SK-N-SH (cell line): ENCODE data around the gene LRCOL1. TPM values are rescaled to one million over a fixed set of nuclear protein-coding genes. Genes with fewer than 3 reads are reported as not detected.

Experiments used
- CTCF ChIA-PET: fragments of 300-600, 350-600 bp; formaldehyde crosslinking; extraction: SDS; loops from one replicate; lab custom pipeline; 2021; lab: Yijun Ruan, JAX
- POLR2A ChIA-PET: fragments of 350-600 bp; sonication (Branson Sonifier 250); formaldehyde crosslinking; extraction: SDS; loops from one replicate; lab custom pipeline; 2020; ENCODE audit warnings: antibody characterized with exemption, inconsistent platforms; lab: Yijun Ruan, JAX
- DNase-seq: peaks from one replicate; pipeline ENCODE4 v3.0.0; 2012
- H2AFZ ChIP-seq: fragments of 200-600 bp; sonication (generic); 2 replicates; pipeline ENCODE4 v1.8.1; 2016; ENCODE audit warnings: antibody characterized with exemption, mild to moderate bottlenecking, low read depth
- H3F3A ChIP-seq: fragments of 200-600 bp; sonication (generic); replicated peaks from 2 replicates; pipeline ENCODE3; 2016; ENCODE audit warnings: antibody characterized with exemption, mild to moderate bottlenecking; ENCODE audit not compliant: insufficient read depth
- H3K27ac ChIP-seq, 2 experiments: fragments of 200-500 bp in 1 of 2; fragments of 200-600 bp in 1 of 2; sonication (Bioruptor generic) in 1 of 2; sonication (generic), shearing (Covaris generic) in 1 of 2; 2 replicates each; pipeline versions ENCODE4 v1.5.1 to v1.6.1; 2014 to 2016; ENCODE audit warnings: low read depth in 2 of 2, inconsistent platforms in 1 of 2, low read length in 1 of 2, mild to moderate bottlenecking in 1 of 2, mixed read lengths in 1 of 2
- H3K27me3 ChIP-seq: fragments of 200-600 bp; sonication (generic), shearing (Covaris generic); 2 replicates; pipeline ENCODE4 v1.6.1; 2016; ENCODE audit warnings: mixed run types; ENCODE audit not compliant: insufficient read depth
- H3K36me3 ChIP-seq, 2 experiments: fragments of 200-500 bp in 1 of 2; fragments of 200-600 bp in 1 of 2; sonication (Bioruptor generic) in 1 of 2; sonication (generic) in 1 of 2; replicated peaks in 1 of 2; 2 replicates each; pipeline versions ENCODE3 to v1.5.1; 2014 to 2016; ENCODE audit warnings: low read length in 1 of 2, mild to moderate bottlenecking in 1 of 2; ENCODE audit not compliant: insufficient read depth in 2 of 2, control insufficient read depth in 1 of 2
- H3K4me1 ChIP-seq, 2 experiments: fragments of 200-500 bp in 1 of 2; fragments of 200-600 bp in 1 of 2; sonication (Bioruptor generic) in 1 of 2; sonication (generic), shearing (Covaris generic) in 1 of 2; 2 replicates each; pipeline versions ENCODE4 v1.5.1 to v1.6.1; 2014 to 2016; ENCODE audit warnings: low read depth in 1 of 2, low read length in 1 of 2, mixed run types in 1 of 2; ENCODE audit not compliant: insufficient read depth in 2 of 2, control insufficient read depth in 1 of 2
- H3K4me2 ChIP-seq: fragments of 200-600 bp; sonication (generic), shearing (Covaris generic); 2 replicates; pipeline ENCODE4 v1.6.1; 2017; ENCODE audit warnings: mixed run types
- H3K4me3 ChIP-seq, 2 experiments: fragments of 200-500 bp in 1 of 2; fragments of 200-600 bp in 1 of 2; sonication (Bioruptor generic) in 1 of 2; sonication (generic), shearing (Covaris generic) in 1 of 2; 2 replicates each; pipeline versions ENCODE4 v1.5.1 to v1.8.1; 2014 to 2016; ENCODE audit warnings: low read depth in 2 of 2, inconsistent platforms in 1 of 2, low read length in 1 of 2, mild to moderate bottlenecking in 1 of 2, mixed read lengths in 1 of 2, moderate library complexity in 1 of 2
- H3K79me2 ChIP-seq: fragments of 200-600 bp; sonication (generic); 2 replicates; pipeline ENCODE4 v1.8.1; 2017; ENCODE audit warnings: mild to moderate bottlenecking; ENCODE audit not compliant: insufficient read depth
- H3K9ac ChIP-seq: fragments of 200-600 bp; sonication (generic); 2 replicates; pipeline ENCODE4 v1.6.1; 2017; ENCODE audit warnings: mixed run types
- H3K9me2 ChIP-seq: fragments of 200-600 bp; sonication (generic); 2 replicates; pipeline ENCODE4 v1.6.1; 2017; ENCODE audit warnings: mixed run types
- H3K9me3 ChIP-seq: fragments of 200-600 bp; sonication (generic); 2 replicates; pipeline ENCODE4 v1.6.1; 2017; ENCODE audit warnings: mixed run types, mild to moderate bottlenecking, moderate library complexity
- H4K20me1 ChIP-seq: fragments of 200-600 bp; sonication (generic); 2 replicates; pipeline ENCODE4 v1.6.1; 2017; ENCODE audit warnings: mild to moderate bottlenecking, mixed run types; ENCODE audit not compliant: insufficient read depth
- EP300 ChIP-seq, 2 experiments: IDR thresholded peaks; 2 replicates each; pipeline versions ENCODE4 v1.4.0 to v1.6.1; 2012; ENCODE audit warnings: borderline replicate concordance in 1 of 2, low read depth in 1 of 2, low read length in 1 of 2
- EZH2phosphoT487 ChIP-seq: fragments of 200-600 bp; sonication (generic); IDR thresholded peaks from 2 replicates; pipeline ENCODE4 v1.6.1; 2017; ENCODE audit warnings: low read depth, mixed run types, mild to moderate bottlenecking, antibody characterized with exemption, moderate library complexity, borderline replicate concordance
- FOSL2 ChIP-seq: IDR thresholded peaks from 2 replicates; pipeline ENCODE4 v1.4.0; 2012; ENCODE audit warnings: low read depth, mild to moderate bottlenecking, moderate library complexity, borderline replicate concordance
- IRF3 ChIP-seq: fragments of 150-350 bp; IDR thresholded peaks from 2 replicates; pipeline ENCODE4 v1.6.1; 2016; ENCODE audit warnings: mild to moderate bottlenecking, low read depth, low read length
- MEF2A ChIP-seq: IDR thresholded peaks from 2 replicates; pipeline ENCODE4 v1.4.0; 2012; ENCODE audit warnings: low read depth, borderline replicate concordance
- REST ChIP-seq: IDR thresholded peaks from 2 replicates; pipeline ENCODE4 v1.6.1; 2012; ENCODE audit warnings: mild to moderate bottlenecking, low read depth, low read length, moderate library complexity
- SMC3 ChIP-seq: IDR thresholded peaks from 2 replicates; pipeline ENCODE4 v1.6.1; 2012; ENCODE audit warnings: low read depth, low read length, improper control_type of control experiment
- YY1 ChIP-seq: IDR thresholded peaks from 2 replicates; pipeline ENCODE4 v1.4.0; 2012; ENCODE audit warnings: low read depth, mild to moderate bottlenecking
- WGBS: methylation state at CpG from one replicate; pipeline ENCODE4 v1.1.6; 2017; ENCODE audit warnings: low lambda C conversion rate; 5-methylcytosine and 5-hydroxymethylcytosine counted together
- polyA plus RNA-seq, 3 experiments: library from polyadenylated mRNA; depleted of rRNA; stranded (reverse); fragments of >200 nt; gene quantifications; 2 replicates each; pipeline ENCODE4 v1.2.3, GENCODE V29; 2012
- TF ChIP-seq, protein P1 (sequence below): IDR thresholded peaks from 2 replicates; pipeline ENCODE4; 2012

Gene LRCOL1
- polyA plus RNA-seq, 1 of the 3 experiments (the other 2 are of a cell fraction) = 1.1 TPM

- no peak for DNase-seq
- no peak overlapping the region for H2AFZ ChIP-seq
- TF ChIP-seq FOSL2 (no peak), IRF3 (no peak), YY1 (no peak), MEF2A (no peak), EZH2phosphoT487 (no peak), EP300 (IDR thresholded peaks at IDR 0.05; ENCODE audit: borderline replicate concordance in 1 of 2, low read depth in 1 of 2, low read length in 1 of 2) (no peak), REST (no peak), SMC3 (no peak)
- TF ChIP-seq, protein P1, sequence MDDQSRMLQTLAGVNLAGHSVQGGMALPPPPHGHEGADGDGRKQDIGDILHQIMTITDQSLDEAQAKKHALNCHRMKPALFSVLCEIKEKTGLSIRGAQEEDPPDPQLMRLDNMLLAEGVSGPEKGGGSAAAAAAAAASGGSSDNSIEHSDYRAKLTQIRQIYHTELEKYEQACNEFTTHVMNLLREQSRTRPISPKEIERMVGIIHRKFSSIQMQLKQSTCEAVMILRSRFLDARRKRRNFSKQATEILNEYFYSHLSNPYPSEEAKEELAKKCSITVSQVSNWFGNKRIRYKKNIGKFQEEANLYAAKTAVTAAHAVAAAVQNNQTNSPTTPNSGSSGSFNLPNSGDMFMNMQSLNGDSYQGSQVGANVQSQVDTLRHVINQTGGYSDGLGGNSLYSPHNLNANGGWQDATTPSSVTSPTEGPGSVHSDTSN = no peak
- TF ChIP-seq, all 33 proteins: peak for 0
- H3K4me3 ChIP-seq = no peak overlapping the region
- H3K4me1 ChIP-seq = no peaks in the 10 kb centered on the region
- peaks cover 26 to 55% of the 10 kb centered on the region in 2 experiments for H3K36me3 ChIP-seq
- no peaks in the 10 kb centered on the region for H3K9me2 ChIP-seq
- no peak overlapping the region for H3K9ac ChIP-seq
- 96% methylated on average over 10 of the region's 12 CpGs for WGBS
- POLR2A ChIA-PET = no interaction called here
- H3K27ac ChIP-seq = no peak overlapping the region
- no peak overlapping the region for H3K4me2 ChIP-seq
- CTCF ChIA-PET = interaction anchor here (1.1 to 3.1 kb wide), 3 partner anchors 19 to 42 kb away, joined by 3 to 13 read pairs (median 7); no protein-coding TSS in a partner anchor
- no peaks in the 10 kb centered on the region for H3K79me2 ChIP-seq
- no peaks in the 10 kb centered on the region for H3K27me3 ChIP-seq
- H3K9me3 ChIP-seq = no peaks in the 10 kb centered on the region
- no peaks in the 10 kb centered on the region for H3F3A ChIP-seq
- H4K20me1 ChIP-seq = no peaks in the 10 kb centered on the region
Observed at GRCh38 chr12:132657004-132657727, 46.8 kb upstream of the LRCOL1 start.
